ENCODE measurements around the gene SDK1.
"Not testable (repeated sequence)": the region's sequence is repeated elsewhere in the genome, so short reads cannot be mapped to it uniquely, and the experiment has no call there.

- not testable (repeated sequence) for TF ChIP-seq CTCF, POLR2A (IDR thresholded peaks at IDR 0.05)
These were observed 963.2 kb downstream of the SDK1 start for GRCh38 chr7:4264206-4264605.

Measured in body of pancreas (tissue), 4 donors.